ENCODE results near the gene RPL22L1. TPM values are rescaled to one million over a fixed set of nuclear protein-coding genes. Genes with fewer than 3 reads are reported as not detected.
"Not testable (repeated sequence)": the region's sequence is repeated elsewhere in the genome, so short reads cannot be mapped to it uniquely, and the experiment has no call there.

The RPL22L1 gene
- total RNA-seq, 1 experiment from 2014 or later, result 60.3 TPM

GRCh38 chr3:170899455-170899854, 29.5 kb upstream of the RPL22L1 start:
- BruUV-seq (replicated peaks), result no TSS peak

GRCh38 chr3:170897978-170898377, 28.0 kb upstream of the RPL22L1 start:
- POLR2A ChIA-PET (ENCODE audit: unreplicated experiment), result no interaction called here
- Histone ChIP-seq H4K20me1 (ENCODE audit: insufficient read depth) (no peaks in the 10 kb centered on the region), H3K27me3 (ENCODE audit: insufficient read depth, low read depth) (no peaks in the 10 kb centered on the region), H3F3A (ENCODE audit: insufficient read depth, low read depth) (no peaks in the 10 kb centered on the region), H3K36me3 (ENCODE audit: low read depth) (peaks cover 11% of the 10 kb centered on the region; the same call in 1 of the 2 replicates), H3K79me2 (ENCODE audit: low read depth) (no peaks in the 10 kb centered on the region), H3K4me1 (replicated peaks; ENCODE audit: insufficient read depth) (no peaks in the 10 kb centered on the region), H3K9me3 (ENCODE audit: insufficient read depth, low read depth) (no peaks in the 10 kb centered on the region), H3K4me3 (no peak overlapping the region), H3K9me2 (ENCODE audit: insufficient read depth) (no peaks in the 10 kb centered on the region), H2AFZ (no peak overlapping the region), H3K4me2 (no peak overlapping the region), H3K27ac (no peak overlapping the region)
- CTCF ChIA-PET, result no interaction called here
- no peak for DNase-seq
- intact Hi-C loops (cut with micrococcal nuclease; ENCODE audit: unreplicated experiment), result no loop called here
- TF ChIP-seq EZH2 (IDR thresholded peaks at IDR 0.05; ENCODE audit: low read depth) (no peak), CTCF (conservative IDR thresholded peaks at IDR 0.05) (no peak)
- no TSS peak for BruUV-seq (replicated peaks)

More at GRCh38 chr3:170899455-170899854, 29.5 kb upstream of the RPL22L1 start:
- H3K27ac ChIP-seq, result no peak overlapping the region
- ChIA-PET CTCF (no interaction called here), POLR2A (ENCODE audit: unreplicated experiment) (no interaction called here)
- H3K27me3 ChIP-seq (ENCODE audit: insufficient read depth, low read depth), result no peaks in the 10 kb centered on the region
- no peaks in the 10 kb centered on the region for H3K9me3 ChIP-seq (ENCODE audit: insufficient read depth, low read depth)
- DNase-seq, result no peak
- TF ChIP-seq CTCF (conservative IDR thresholded peaks at IDR 0.05) (no peak), EZH2 (IDR thresholded peaks at IDR 0.05; ENCODE audit: low read depth) (no peak)
- no peak overlapping the region for H3K4me2 ChIP-seq
- no peaks in the 10 kb centered on the region for H3K9me2 ChIP-seq (ENCODE audit: insufficient read depth)
- no peak overlapping the region for H3K4me3 ChIP-seq
- H3K4me1 ChIP-seq (replicated peaks; ENCODE audit: insufficient read depth), result no peaks in the 10 kb centered on the region
- intact Hi-C loops (cut with micrococcal nuclease; ENCODE audit: unreplicated experiment), result no loop called here
- no peaks in the 10 kb centered on the region for H3K79me2 ChIP-seq (ENCODE audit: low read depth)
- H2AFZ ChIP-seq, result no peak overlapping the region
- H4K20me1 ChIP-seq (ENCODE audit: insufficient read depth), result no peaks in the 10 kb centered on the region
- H3K36me3 ChIP-seq (ENCODE audit: low read depth), result peaks cover 11% of the 10 kb centered on the region; the same call in 1 of the 2 replicates
- no peaks in the 10 kb centered on the region for H3F3A ChIP-seq (ENCODE audit: insufficient read depth, low read depth)

GRCh38 chr3:170897199-170897598, 27.2 kb upstream of the RPL22L1 start:
- not testable (repeated sequence) for H4K20me1 ChIP-seq (ENCODE audit: insufficient read depth)

GRCh38 chr3:170896781-170897180, 26.8 kb upstream of the RPL22L1 start:
- BruUV-seq (replicated peaks), result no TSS peak
- Histone ChIP-seq H3K27ac (no peak overlapping the region), H3K79me2 (ENCODE audit: low read depth) (no peaks in the 10 kb centered on the region), H4K20me1 (ENCODE audit: insufficient read depth) (no peaks in the 10 kb centered on the region), H3K36me3 (ENCODE audit: low read depth) (peaks cover 7% of the 10 kb centered on the region; the same call in 1 of the 2 replicates), H3K4me1 (replicated peaks; ENCODE audit: insufficient read depth) (no peaks in the 10 kb centered on the region), H3K9me3 (ENCODE audit: insufficient read depth, low read depth) (no peaks in the 10 kb centered on the region), H3F3A (ENCODE audit: insufficient read depth, low read depth) (no peaks in the 10 kb centered on the region), H3K4me3 (no peak overlapping the region), H3K4me2 (no peak overlapping the region), H2AFZ (no peak overlapping the region), H3K27me3 (ENCODE audit: insufficient read depth, low read depth) (no peaks in the 10 kb centered on the region), H3K9me2 (ENCODE audit: insufficient read depth) (no peaks in the 10 kb centered on the region)
- DNase-seq, result no peak
- TF ChIP-seq CTCF (conservative IDR thresholded peaks at IDR 0.05), result no peak
- no peak for TF ChIP-seq EZH2 (IDR thresholded peaks at IDR 0.05; ENCODE audit: low read depth)
- CTCF ChIA-PET, result no interaction called here
- intact Hi-C loops (cut with micrococcal nuclease; ENCODE audit: unreplicated experiment), result no loop called here
- POLR2A ChIA-PET (ENCODE audit: unreplicated experiment), result no interaction called here

More at GRCh38 chr3:170897199-170897598, 27.2 kb upstream of the RPL22L1 start:
- POLR2A ChIA-PET (ENCODE audit: unreplicated experiment); H2AFZ ChIP-seq; BruUV-seq (replicated peaks); H3K27me3 ChIP-seq (ENCODE audit: insufficient read depth, low read depth); H3K79me2 ChIP-seq (ENCODE audit: low read depth); CTCF ChIA-PET; H3K9me2 ChIP-seq (ENCODE audit: insufficient read depth); H3F3A ChIP-seq (ENCODE audit: insufficient read depth, low read depth); DNase-seq; H3K9me3 ChIP-seq (ENCODE audit: insufficient read depth, low read depth); intact Hi-C loops (cut with micrococcal nuclease; ENCODE audit: unreplicated experiment); H3K4me3 ChIP-seq; H3K27ac ChIP-seq; H3K4me1 ChIP-seq (replicated peaks; ENCODE audit: insufficient read depth); H3K4me2 ChIP-seq: not testable (repeated sequence)
- peaks cover 11% of the 10 kb centered on the region; the same call in 1 of the 2 replicates for H3K36me3 ChIP-seq (ENCODE audit: low read depth)

GRCh38 chr3:170896333-170896732, 26.3 kb upstream of the RPL22L1 start:
- H2AFZ ChIP-seq; H3K27ac ChIP-seq; H4K20me1 ChIP-seq (ENCODE audit: insufficient read depth); BruUV-seq (replicated peaks); DNase-seq; H3K4me3 ChIP-seq; H3K36me3 ChIP-seq (ENCODE audit: low read depth); H3K4me2 ChIP-seq; H3K9me2 ChIP-seq (ENCODE audit: insufficient read depth); H3K27me3 ChIP-seq (ENCODE audit: insufficient read depth, low read depth); H3F3A ChIP-seq (ENCODE audit: insufficient read depth, low read depth); H3K9me3 ChIP-seq (ENCODE audit: insufficient read depth, low read depth); CTCF ChIA-PET; H3K79me2 ChIP-seq (ENCODE audit: low read depth); intact Hi-C loops (cut with micrococcal nuclease; ENCODE audit: unreplicated experiment); H3K4me1 ChIP-seq (replicated peaks; ENCODE audit: insufficient read depth): not testable (repeated sequence)
- POLR2A ChIA-PET (ENCODE audit: unreplicated experiment), result interaction anchor here (0.6 kb wide), 1 partner anchor 31 kb away, joined by 3 read pairs; no protein-coding TSS in a partner anchor

Data from PC-9 (cell line).